DMS53 (cell line): ENCODE results near the gene LMF1.

Experiments used
- DNase-seq: peaks from one replicate; lab custom pipeline; 2025; lab: John Stamatoyannopoulos, UW

The LMF1 gene

DNA sequence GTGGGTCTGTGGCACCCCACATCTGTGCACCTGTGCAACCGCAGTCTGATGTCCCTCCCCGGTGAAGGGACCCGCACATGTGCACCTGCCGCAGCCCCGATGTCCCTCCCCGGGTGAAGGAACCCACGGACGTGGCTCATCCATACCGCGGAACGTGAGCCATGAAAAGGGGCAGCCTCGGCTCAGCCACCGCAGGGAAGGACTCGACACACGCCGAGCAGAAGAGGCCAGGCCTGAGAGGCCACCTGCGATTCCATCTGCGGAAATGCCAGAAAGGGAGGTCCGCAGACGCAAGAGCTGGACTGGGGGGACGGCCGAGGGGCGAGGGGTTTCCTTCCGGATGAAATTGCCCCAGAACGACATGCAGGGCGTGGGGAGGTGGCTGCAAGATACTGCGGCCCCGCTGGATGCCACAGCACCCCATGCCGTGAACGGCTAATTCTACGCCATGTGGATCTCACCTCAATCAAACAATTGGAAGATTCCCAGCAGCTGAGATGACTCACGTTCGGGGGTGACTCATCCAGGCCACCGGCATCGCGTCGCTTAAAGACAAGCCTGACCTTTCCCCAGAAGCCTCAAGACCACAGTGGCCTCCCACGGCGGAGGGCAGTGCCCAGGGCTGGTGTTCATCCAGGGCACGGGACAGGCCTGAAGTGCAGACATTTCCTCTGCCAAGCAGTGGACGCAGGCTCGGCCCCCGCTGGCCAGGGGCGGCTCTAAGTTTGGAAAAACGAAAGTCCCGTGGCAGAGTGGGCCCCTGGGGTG, 31.8 kb upstream of the LMF1 start:
- DNase-seq = peak; percentile 84

DNA sequence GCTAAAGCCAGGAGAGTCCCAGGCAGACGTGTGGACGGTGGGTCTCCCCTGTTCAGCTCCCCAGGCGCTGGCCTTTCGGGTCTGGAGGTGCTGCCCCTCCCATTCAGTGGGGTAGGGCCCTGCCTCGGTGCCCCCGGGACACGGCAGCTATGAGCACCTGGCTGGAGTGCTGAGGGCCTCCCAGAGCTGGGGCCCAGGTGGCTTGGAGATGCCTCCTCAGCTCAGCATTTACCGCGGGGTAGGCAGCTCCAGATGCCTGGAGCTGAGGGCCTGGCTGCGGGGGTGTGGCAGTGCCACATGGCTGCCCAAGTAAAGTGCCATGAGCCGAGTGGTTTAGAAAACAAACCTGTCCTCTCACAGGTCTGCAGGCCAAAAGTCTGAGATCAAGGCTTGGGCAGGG, 30.3 kb upstream of the LMF1 start:
- DNase-seq = no peak

DNA sequence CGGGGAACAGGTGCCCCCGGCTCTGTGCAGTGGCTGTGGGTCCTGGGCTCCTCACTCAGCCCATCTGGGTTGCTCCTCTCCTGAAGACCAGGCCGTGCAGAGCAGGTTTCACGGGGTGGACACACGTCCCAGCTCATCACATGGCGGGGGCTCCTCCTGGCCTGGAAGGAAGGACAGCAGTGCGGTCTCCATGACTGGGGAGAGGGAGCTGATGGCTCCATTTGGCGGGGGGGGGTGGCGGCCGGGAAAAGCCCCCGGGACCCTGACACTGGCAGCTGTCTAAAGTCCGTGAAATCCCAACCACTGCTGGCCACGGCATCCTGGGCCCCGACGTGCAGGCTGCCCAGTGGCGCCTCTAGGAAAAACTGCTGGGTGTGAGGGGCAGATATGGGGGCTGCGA, 29.8 kb upstream of the LMF1 start:
- no peak for DNase-seq

DNA sequence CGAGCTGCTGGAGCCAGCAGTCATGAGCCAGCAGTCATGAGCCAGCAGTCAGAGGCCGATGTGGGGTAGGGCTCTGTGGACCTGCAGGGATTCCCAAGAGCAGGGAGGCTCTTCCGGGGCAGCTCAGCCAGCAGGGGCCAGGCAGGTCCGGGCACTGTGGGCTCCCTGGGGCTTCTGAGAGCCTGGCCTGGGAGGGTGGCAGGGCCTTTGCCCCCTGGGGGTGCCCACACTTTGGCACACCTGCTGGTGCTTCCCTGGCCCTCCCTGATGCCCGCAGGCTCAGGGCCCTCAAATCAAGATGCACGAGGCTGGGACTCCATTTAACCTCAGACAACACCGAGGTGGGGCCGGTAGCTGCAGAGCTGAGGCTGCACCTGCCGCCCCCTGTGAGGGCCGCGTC, 28.9 kb upstream of the LMF1 start:
- DNase-seq = no peak

DNA sequence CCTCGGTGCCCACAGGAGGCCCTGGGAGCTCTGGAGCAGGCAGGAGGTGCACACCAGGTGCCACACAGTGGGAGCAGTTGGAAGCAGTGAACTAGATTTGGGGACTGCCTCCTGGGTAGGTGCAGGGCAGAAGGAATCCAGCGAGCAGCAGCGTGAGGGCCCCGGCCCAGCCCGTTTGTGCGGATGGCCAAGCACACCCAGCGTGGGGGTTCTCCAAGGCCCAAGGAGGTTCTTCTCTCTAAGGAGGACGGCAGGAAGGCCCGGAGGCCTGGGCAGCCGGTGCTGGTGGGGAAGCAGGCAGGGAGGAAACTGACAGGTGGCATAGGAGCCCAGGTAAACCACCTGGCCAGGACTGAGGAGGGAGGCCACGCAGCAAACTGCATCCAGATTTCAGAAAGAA, 27.8 kb upstream of the LMF1 start:
- no peak for DNase-seq

DNA sequence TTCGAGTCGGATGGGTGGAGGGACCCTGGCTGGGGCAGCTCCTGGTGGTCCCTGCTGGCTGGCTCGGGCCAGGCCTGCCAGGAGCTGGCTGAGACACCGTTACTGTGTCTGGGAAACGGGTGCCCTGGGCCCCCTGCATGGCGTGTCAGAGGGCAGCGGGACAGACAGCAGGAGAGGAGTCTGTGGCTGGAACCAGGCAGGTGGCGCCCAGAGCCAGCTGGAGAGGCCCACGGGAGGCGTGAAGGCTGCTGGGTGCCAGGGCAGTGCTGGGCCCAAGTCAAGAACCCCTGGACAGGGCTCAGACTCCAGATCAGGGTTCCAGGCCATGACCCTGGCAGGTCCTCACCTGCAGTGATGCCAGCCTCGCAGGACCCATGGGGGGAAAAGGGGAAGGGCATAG, 27.4 kb upstream of the LMF1 start:
- DNase-seq = no peak

DNA sequence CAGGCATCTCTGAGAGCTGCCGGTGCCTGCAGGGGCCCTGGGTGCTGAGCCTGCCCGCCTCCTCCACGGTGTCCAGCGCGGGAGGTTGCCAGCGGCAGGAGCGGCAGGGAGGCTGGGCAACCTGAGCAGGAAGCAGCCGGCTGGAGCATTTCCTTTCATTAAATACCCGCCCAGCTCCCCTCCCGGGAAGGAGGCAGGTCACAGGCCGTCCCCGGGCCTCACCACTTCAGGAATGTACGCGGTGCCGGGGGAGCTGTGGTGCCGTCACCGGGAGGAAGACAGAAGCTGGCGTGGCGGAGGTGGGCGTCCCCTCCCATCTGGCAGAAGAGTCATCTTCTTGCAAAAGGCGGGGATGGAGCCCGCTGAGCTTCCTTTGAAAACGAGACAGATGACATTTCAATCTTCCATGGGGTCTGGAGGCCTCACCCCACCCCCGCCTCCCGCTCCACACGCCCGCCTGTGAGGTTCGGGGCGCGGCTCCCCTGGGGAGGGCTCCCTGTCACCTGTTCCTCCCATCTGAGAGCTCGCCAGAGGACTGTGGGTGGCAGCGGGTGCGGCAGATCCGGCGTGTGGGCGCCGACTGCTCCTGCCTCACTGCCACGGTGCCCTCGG, 26.8 kb upstream of the LMF1 start:
- peak; percentile 39 for DNase-seq

DNA sequence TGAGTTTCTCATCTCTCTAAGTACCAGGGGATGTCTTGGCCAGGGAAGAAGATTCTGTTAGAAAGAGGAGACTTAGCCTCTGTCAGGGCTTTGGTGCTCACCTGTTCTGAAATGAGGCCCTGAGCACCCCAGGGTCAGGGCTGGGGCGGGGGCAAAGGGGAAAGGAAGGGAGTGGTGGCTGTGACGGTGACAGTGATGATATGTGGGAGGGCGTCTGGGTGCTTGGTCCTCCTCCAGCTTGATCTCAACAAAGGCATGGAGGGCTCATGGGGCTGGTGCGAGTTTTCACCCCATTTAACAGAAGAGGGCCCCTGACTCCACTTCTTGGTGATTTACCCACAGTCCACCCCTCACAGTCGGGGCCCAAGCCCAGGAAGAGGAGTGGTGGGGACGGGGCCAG, 25.9 kb upstream of the LMF1 start:
- no peak for DNase-seq

DNA sequence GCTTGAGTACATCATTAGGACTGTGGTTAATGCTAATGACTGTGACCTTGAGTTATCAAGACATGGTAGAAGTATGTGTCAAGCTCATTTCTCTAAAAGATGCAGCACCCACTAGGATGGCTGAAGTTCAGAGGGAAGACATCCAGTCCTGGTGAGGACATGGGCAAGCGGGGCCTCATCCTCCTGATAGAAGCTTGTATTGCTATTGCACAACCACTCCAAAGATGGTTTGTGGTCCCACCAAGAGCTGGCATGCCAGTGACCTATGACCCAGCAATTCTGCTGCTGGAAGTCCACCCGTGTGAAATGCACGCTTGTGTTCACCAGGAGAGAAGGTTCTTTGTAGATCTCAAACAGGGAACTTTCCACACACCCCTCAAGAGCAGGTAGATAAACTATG, 25.0 kb upstream of the LMF1 start:
- DNase-seq = no peak

DNA sequence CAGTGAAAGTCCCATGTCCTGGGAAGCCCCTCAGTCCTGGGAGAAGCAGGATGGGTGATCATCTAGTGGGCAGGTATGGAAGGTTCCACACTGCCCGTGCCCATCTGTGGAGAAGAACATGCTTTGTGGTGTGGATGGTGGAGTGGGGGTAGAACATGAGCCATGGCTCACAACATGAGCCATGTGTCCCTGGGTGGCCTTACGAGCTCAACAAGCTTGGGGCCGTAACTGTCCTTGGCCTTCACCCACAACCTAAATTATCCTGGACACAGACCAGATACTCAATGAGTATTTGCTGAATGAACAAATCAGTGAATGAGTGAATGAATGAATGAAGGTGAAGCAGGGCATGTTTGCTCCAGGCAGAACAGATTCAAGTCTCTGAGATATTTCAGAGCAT, 24.3 kb upstream of the LMF1 start:
- DNase-seq = peak; percentile 37

DNA sequence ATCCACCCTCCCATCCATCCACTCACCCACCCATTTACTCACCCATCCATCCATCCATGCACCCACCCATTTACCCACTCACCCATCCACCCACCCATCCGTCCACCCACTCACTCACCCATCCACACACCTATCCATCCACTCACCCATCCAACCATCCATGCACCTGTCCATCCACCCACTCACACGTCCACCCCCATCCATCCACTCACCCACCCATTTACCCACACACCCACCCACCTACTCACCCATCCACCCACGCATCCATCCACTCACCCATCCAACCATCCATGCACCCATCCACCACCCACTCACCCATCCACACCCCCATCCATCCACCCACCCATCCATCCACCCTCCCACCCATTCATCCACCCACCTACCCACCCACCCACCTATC, 22.9 kb upstream of the LMF1 start:
- DNase-seq = no peak

DNA sequence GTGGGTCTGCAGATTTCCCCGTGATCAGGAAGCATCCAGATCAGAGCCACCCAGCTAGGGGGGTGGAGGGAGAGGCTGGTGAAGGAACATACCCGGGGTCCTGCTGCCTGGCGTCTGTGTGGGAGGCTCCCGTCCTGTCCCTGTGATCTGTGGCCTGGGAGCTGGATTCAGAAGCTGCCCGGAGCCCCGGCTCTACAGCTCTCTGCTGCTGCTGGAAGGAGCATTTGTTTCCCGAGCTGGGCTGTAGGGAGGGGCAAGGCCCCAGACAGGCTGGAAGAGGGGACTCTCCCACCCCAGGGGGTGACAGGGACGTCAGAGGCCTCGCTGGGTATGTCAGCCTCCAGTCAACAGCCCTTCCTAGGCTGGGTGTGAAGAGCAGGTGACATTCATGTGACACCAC, 21.0 kb upstream of the LMF1 start:
- no peak for DNase-seq

DNA sequence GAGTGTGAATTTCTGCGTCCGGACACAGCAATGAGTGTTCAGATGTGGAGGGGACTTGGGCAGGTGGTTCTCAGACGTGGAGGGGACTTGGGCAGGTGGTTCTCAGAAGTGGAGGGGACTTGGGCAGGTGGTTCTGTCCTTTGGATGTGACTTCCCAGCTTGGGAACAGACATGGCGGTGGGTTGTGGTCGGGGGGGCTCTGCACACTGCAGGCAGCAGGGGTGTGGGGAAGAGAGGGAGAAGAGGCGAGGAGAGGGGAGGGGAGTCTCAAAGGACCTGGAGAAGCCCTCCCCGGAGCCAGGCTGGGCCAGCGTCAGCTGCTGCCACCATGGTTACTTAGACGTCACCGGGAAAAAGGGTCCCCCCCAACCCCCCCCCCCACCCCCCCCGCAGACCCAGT, 20.6 kb upstream of the LMF1 start:
- DNase-seq = no peak

DNA sequence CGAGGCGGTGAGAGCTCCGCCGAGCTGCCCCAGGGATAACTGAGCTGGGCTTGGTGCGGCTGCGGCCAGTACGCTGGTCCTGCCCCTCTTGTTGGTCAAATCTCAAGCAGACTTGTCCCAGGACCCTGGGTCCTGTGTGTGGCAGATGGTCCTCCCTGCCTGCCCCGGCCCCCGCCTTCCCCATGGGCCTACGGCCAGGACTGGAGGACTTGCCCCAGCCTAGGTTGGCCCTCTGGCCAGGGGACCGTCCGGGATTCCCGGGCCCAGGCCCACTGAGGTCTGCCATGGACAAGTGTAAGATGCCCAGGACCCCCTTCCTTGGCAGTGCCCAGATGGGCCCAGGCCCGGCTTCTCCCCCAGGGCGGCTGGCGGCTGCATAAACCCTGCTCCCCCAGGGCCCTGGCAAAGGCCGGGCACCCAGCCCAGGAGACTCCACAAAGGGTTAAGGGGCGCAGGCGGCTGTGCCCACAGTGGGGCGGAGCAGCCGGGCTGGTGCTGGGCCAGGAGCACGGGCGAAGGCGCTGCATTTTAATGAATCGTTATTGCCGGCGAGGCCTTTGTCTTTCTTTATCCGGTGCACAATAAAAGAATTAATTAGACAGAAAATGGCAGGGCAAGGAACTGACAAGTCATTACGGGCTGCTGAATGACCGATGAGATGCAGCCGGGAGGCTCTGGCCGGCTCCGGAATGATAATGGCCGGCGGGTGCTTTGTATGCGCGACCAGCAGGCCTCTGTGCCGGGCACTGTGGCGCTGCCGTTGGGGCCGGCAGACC, 19.9 kb upstream of the LMF1 start:
- DNase-seq = no peak

DNA sequence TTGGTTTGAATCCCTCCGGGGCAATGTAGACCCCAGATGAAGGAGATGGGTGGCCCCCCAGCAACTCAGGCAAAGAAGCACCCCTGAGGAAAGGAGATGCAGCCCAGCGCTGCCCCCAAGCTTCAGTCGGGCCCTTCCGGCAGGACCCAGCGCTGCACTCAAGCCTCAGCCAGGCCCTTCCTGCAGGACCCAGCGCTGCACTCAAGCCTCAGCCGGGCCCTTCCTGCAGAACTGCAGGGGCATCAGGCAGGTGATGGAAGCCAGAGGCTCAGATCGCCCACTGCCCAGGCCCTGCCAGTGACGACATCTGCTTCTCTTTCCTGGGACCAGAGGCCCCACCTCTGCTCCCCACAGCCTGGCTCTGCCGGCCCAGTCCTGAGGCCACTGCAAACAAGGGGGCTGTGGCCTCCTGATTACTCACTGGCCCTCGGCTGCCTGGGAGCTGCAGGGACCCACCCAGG, 18.6 kb upstream of the LMF1 start:
- no peak for DNase-seq

DNA sequence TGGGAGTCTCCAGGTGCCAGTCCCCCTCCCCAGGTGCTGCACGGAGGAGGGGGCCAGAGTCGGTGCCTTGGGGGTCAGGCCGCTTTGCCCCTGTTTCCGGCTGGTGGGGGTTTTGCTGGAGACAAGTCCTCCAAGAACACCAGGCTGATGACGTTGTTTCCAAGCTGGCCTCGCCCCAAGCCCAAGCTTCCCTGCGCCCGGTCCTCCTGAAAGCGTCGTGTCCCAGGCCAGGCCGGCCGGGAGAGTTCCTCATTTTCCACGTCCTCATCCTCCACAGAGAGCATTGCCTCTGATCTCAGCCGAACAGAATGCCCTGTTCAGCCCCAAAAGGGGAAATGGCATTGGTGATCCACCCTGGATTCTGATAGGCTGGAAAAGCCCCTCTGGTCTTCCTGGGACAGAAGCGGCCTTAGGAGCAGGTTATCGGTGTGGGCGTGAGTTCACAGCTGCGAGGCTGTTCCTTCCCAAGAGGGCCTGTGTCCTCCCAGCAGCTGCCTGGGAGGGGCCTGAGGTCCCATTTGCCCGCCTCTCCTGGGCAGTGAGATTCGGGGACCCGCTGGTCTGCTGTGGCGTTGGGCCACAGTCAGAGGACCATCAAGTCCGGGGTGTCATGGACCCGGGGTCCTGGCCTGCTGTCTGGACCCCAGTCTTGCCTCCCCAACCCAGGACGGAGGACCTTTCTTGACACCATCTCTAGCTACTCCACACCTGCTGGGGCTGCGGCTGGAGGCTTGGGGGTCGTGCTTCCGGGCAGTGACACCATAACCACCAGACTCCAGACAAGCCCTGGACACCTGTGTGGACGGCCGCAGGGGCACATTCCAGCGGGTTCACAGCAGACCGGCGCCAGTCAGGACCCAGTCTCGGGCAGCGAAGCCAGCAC, 17.9 kb upstream of the LMF1 start:
- no peak for DNase-seq

DNA sequence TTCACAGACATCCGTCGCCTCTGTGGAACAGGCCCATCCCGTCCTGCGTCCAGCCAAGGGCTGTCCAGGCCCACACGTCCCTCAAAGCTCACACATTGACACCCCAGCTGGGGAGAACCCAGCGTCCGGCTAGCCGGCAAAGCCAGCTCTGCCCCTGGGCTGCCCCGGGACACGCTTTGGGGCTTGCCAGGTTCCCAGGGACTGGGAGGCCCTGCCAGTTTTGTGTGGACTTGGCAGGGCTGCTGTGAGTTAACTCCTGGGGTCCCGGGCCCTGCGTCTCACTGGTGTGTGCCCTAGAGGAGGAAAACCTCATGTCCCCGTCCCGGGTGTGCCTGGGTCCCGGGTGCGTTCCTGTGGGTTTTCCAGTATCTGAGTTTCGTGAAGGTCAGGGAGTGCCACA, 17.1 kb upstream of the LMF1 start:
- DNase-seq = no peak

DNA sequence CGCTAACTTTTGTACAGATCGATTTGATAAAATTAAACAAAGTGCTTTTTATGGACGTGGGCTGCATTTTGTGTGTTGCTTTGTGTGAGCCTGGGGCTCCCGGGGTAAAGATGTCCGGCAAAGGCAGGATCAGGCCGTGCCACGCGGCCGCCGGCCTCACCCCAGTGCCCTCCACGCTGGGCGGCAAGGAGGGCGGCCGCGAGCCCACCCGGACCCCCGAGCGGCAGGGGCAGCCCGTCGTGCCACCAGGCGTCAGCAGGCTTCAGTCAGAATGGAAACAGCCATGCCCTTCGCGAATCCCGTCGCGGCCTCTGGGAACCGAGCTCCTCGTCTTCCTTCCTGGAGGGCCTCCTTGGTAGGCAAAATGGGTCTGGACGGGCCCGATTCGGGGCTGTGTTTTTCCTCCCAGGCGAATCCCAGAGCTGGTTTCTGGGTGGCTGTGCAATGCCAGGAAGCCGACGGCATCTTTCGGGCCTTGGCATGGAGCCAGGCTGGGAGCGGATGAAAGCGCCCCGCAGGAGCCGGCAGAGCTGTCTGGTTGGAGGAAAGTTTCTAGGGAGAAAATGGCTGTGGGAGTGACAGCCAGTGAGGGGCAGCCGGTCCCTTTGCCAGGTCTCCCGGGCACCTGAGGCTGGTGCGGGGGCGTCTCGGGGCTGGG, 16.3 kb upstream of the LMF1 start:
- no peak for DNase-seq

DNA sequence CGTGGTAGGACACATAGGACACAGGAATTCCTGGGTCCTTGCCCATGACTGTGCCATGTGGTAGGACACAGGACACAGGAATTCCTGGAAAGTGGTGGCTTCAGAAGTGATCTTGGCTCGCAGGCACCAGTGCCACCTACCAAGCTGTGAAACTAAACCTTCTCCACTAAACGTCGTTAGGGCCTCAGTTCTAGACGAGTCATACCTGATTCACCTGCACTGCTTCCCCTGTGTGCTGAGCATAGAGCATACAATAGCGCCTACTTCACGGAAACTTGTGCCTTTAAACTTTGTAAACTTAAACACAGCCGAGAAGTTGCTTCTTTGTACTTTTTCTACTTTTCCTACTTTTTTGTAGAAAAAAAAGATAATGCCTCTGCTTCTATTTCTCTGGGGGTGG, 15.6 kb upstream of the LMF1 start:
- no peak for DNase-seq

DNA sequence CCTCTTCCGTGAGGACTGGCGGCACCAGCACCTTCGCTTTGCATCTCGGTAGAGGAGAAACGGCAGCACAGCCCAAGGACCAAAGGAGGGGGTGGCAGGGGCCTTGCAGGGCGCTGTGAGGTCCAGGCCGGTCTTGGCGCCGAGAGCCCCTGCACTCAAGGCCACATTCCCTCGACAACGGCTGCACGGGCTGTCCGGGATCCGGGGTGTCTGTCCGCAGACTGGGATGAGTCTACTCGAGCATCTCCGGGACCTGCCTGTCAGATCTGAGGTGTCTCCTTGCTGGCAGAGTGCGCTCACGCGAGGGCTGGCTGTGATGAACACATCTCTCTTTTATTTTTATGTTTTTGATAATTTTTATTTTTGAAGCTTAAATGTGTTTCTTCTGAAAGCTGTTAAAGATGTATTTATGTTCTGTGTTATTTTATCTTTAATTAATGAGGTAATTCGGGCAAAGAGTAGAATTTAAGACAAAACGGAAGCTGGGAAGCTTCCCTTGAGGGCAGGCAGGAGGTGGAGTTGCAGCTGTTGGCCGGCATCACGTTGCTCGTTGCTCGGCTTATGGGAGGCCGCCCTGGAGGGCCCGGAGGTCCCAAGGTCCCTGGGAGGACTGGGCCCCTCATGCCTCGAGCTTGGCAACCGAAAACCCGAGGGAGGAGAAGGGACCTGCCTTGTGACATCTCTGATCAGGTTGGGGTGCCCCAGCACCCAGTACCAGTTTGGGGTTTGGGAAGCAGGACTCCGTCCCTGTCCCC, 15.0 kb upstream of the LMF1 start:
- no peak for DNase-seq
